ENCODE measurements around the gene THAP8. TPM values are rescaled to one million over a fixed set of nuclear protein-coding genes. Genes with fewer than 3 reads are reported as not detected.

The THAP8 gene
- total and polyA plus RNA-seq, 2 of the 8 experiments (the other 6 are each of a cell fraction or from before 2014, with no cell fraction given): 6.0 to 11.1 TPM

- Histone ChIP-seq H4K91ac (replicated peaks; ENCODE audit: insufficient read length, low read length) (no peak overlapping the region), H3K18ac (ENCODE audit: extremely low read depth, low read length) (no peak overlapping the region), H2AFZ (ENCODE audit: low read length) (no peak overlapping the region), H3K27me3 (replicated peaks in 1 of 4; ENCODE audit: control insufficient read depth in 3 of 4, extremely low read depth in 1 of 4, insufficient read depth in 3 of 4, low read length in 3 of 4) (no peaks in the 10 kb centered on the region; a peak in 1 of 7 replicates), H2BK12ac (ENCODE audit: low read depth, low read length) (no peak overlapping the region), H4K8ac (ENCODE audit: extremely low read depth, insufficient read depth, low read length) (no peak overlapping the region), H3K4ac (replicated peaks; ENCODE audit: insufficient read length, low read depth, low read length) (no peak overlapping the region), H3K27ac (ENCODE audit: low read depth, low read length) (no peak overlapping the region), H3K56ac (replicated peaks; ENCODE audit: insufficient read length, low read depth, low read length) (no peak overlapping the region), H3K4me2 (ENCODE audit: insufficient read depth in 1 of 2, low read depth in 2 of 2, low read length in 2 of 2) (no peak overlapping the region), H3K9ac (replicated peaks in 1 of 4; ENCODE audit: extremely low read depth in 1 of 4, low read depth in 3 of 4, low read length in 3 of 4) (no peak overlapping the region), H3K9me3 (ENCODE audit: insufficient read depth in 2 of 2, low read depth in 1 of 2, low read length in 1 of 2) (no peaks in the 10 kb centered on the region), H3K79me1 (ENCODE audit: low read depth, low read length) (no peaks in the 10 kb centered on the region), H4K20me1 (replicated peaks in 1 of 2; ENCODE audit: control insufficient read depth in 1 of 2, insufficient read depth in 2 of 2, low read length in 2 of 2) (peaks cover 0 to 9% of the 10 kb centered on the region in 2 experiments), H3K4me1 (replicated peaks in 1 of 4; ENCODE audit: control insufficient read depth in 3 of 4, insufficient read depth in 4 of 4, low read length in 3 of 4) (no peaks in the 10 kb centered on the region), H3K36me3 (ENCODE audit: control insufficient read depth in 2 of 4, insufficient read depth in 4 of 4, low read length in 3 of 4) (peaks cover 0 to 26% (median 5%) of the 10 kb centered on the region in 4 experiments; a peak in 4 of 8 replicates), H3K14ac (ENCODE audit: insufficient read length) (no peak overlapping the region), H3K23me2 (ENCODE audit: low read depth, low read length) (no peaks in the 10 kb centered on the region), H3K23ac (ENCODE audit: insufficient read length) (no peak overlapping the region), H2BK5ac (ENCODE audit: low read depth, low read length) (no peak overlapping the region), H3K79me2 (ENCODE audit: control insufficient read depth in 1 of 2, insufficient read depth in 2 of 2, low read length in 2 of 2) (no peaks in the 10 kb centered on the region), H3K4me3 (ENCODE audit: extremely low read depth in 1 of 4, insufficient read depth in 2 of 4, low read depth in 3 of 4, low read length in 4 of 4) (no peak overlapping the region), H2BK15ac (ENCODE audit: low read length) (no peak overlapping the region), H2AK5ac (ENCODE audit: low read depth, low read length) (no peak overlapping the region), H4K5ac (ENCODE audit: insufficient read length, low read depth, low read length) (no peak overlapping the region), H2BK120ac (replicated peaks; ENCODE audit: low read depth, low read length) (no peak overlapping the region), H2BK20ac (ENCODE audit: low read length) (no peak overlapping the region)
- WGBS, 2 experiments (ENCODE audit: extremely low coverage in 1 of 2, insufficient coverage in 1 of 2, insufficient read length in 1 of 2, insufficient replicate concordance in 2 of 2, low coverage in 1 of 2, low lambda C conversion rate in 2 of 2, missing lambda C conversion rate in 1 of 2): 83% methylated on average over 1 of the region's 1 CpG; no CpG with 5 or more reads in 1 of the 2 experiments
- TF ChIP-seq TEAD4 (IDR thresholded peaks at IDR 0.05; ENCODE audit: low read depth, low read length) (no peak), SP4 (IDR thresholded peaks at IDR 0.05; ENCODE audit: low read length) (no peak), CBX5 (IDR thresholded peaks at IDR 0.05; ENCODE audit: low read depth, low read length) (no peak), ATF3 (IDR thresholded peaks at IDR 0.05; ENCODE audit: insufficient read depth, low read depth, low read length) (no peak), CHD1 (IDR thresholded peaks at IDR 0.05; ENCODE audit: low read depth, low read length) (no peak), TCF12 (IDR thresholded peaks at IDR 0.05; ENCODE audit: low read depth, low read length) (no peak), ZNF274 (IDR thresholded peaks at IDR 0.05; ENCODE audit: borderline replicate concordance, extremely low read depth, low read length) (no peak), SP2 (IDR thresholded peaks at IDR 0.05; ENCODE audit: low read length) (no peak), SIRT6 (IDR thresholded peaks at IDR 0.05; ENCODE audit: low read length) (no peak), TBP (IDR thresholded peaks at IDR 0.05; ENCODE audit: low read depth, low read length) (no peak), NRF1 (IDR thresholded peaks at IDR 0.05; ENCODE audit: low read depth, low read length) (no peak), GABPA (IDR thresholded peaks at IDR 0.05; ENCODE audit: borderline replicate concordance, insufficient read depth, low read length) (no peak)
- DNase-seq (ENCODE audit: low read depth in 1 of 2, low spot score in 2 of 2): no peak
- CTCF ChIA-PET (ENCODE audit: partially characterized antibody): no interaction called here
- POLR2A ChIA-PET (ENCODE audit: partially characterized antibody): interaction anchor here (1.6 kb wide), 1 partner anchor 17 kb away, joined by 3 read pairs; the partner anchor contains the start of gene SYNE4
- no peak for FAIRE-seq
These were observed 28.5 kb downstream of the THAP8 start for GRCh38 chr19:36025541-36025940.

Measured in H1 (cell line).